Cerebellar cortex (tissue), 1 donor: ENCODE measurements around the gene TTC23.
A peak's percentile ranks its signal among the peaks of the same experiment; 100 is the strongest.

Experiments
- DNase-seq: peaks from one replicate; pipeline ENCODE4 v3.0.0-alpha.2; 2015; ENCODE audit warnings: low spot score

TTC23 gene

DNA sequence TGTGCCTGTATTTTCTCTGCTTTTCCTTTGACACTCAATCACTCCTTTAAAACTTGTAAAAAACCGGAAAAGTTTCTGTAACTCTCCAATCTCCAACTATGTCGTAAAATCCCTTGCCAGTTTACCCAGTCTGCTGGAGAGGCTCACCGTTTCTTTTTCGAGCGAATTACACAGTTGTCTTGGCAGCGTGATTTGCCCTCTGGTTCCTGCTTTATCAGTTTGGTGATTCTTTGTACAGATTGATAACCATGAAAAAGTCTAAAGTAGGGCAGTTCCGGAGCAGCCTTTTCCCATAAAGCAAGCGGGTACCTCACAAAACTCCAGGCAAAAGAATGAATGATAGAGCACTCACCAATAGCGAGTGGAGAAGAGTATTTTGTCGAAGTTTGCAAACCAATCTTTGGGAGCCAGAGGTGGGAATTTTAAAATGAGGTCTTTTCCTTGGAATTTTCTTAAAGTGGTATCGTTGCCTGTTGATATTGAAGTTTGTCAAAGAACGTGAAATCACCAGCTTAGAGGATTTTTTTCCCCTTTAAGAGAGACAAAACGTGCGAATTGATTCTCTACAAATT lies at the start of gene TTC23:
TTC23 (minus strand) TSS at position 312 of the 572 bp plus-strand sequence. CDS start 20,869 bp downstream, outside the sequence.
- DNase-seq = peak; percentile 88

- DNase-seq = no peak
Measured at GRCh38 chr15:99296386-99296785, 47.0 kb upstream of the TTC23 start.

DNA sequence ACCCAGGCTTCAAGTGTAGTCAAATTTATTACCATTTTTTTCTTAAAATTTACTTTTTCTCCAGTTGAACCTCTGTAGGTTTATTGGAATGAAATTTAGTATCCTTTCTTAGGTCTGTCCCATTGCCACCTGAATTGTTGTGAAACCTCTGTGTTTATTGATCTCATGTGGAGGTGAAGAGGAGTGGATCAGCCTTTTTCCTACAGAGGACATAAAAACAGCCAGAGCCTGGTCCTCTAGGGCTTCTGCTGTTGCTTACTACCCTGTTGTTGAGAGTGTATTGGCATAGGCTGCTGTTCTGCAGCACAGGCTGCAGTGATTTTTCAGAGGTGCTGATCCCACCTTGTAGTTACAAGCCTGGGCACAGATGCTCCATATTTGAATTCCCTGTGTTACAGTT lies 46.5 kb upstream of the TTC23 start:
- no peak for DNase-seq

DNA sequence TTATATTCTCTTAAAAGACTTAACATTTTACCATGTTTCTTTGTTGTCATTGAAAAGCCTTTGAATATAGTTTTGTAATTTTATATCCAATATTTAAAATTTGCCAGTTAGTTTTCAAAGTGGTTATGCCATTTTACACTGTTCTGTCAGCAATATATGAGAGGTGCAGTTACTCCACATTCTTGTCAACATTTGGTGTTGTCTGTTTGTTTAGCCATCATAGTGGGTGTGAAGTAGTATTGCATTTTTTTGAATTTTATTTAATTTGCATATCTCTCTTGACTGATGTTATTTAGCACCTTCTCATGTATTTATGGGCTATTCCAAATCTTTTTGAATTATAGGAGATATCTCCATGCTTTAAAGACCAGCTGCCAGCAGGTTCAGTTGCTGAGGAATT lies 42.3 kb upstream of the TTC23 start:
- DNase-seq = no peak

- DNase-seq = no peak
Measured at GRCh38 chr15:99283717-99284116, 34.3 kb upstream of the TTC23 start.

DNA sequence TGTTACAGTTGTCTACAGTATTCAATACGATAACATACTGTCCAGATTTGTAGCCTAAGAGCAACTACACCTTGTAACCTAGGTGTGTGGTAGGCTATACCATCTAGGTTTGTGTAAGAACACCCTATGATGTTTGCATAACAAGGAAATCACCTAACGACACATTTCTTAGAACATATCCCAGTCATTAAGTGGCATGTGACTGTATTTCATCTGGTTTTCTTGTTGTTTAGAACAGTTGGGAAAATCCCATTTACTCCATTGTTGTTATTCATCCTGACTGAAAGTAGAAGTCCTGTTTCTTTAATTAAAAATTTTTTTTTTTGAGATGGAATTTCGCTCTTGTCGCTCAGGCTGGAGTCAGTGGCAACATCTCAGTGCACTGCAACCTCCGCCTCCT lies 33.2 kb upstream of the TTC23 start:
- DNase-seq = no peak

- DNase-seq = no peak
Measured at GRCh38 chr15:99282121-99282520, 32.7 kb upstream of the TTC23 start.

DNA sequence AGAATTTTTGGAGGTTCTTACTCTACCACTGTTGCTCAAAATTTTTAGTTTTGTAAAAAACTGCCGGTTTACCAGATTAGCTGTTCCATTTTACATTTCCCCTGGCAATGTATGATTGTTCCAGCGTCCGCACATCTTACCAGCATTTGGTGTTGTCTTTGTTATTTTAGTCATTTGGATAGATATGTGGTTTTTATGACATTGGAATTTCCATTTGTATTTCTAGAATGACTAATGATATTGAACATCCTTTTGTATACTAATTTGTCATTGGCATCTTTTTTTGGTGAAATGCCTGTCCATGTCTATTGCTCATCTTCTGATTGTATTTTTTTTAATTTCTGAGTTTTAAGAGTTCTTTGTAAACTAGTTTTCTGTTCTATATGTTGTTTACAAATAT lies 30.4 kb upstream of the TTC23 start:
- no peak for DNase-seq

- no peak for DNase-seq
Measured at GRCh38 chr15:99279290-99279689, 29.9 kb upstream of the TTC23 start.

DNA sequence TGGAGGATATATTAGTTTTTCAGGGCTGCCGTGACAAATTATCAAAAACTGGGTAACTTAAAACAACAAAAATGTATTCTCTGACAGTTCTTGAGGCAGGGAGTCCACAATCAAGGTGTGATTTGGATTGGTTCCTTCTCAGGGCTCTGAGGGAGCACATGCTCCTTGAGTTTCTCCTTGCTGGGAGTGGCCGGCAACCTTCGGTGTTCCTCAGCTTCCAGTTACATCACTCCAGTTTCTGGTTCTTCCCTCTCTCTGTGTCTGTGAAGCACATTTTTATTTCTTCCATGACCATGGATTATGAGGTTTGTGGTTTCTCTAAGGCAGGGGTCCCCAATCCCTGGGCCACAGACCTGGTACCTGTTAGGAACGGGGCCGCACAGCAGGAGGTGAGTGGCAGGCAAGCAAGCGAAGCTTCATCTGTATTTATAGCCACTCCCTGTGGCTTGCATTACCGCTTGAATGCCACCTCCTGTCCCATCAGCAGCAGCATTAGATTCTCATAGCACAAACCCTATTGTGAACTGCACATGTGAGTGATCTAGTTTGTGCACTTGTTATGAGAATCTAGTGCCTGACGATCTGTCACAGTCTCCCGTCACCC lies 26.2 kb upstream of the TTC23 start:
- peak; percentile 51 for DNase-seq

GRCh38 chr15:99275061-99275460 lies 25.7 kb upstream of the TTC23 start:
- DNase-seq = peak; percentile 29

DNA sequence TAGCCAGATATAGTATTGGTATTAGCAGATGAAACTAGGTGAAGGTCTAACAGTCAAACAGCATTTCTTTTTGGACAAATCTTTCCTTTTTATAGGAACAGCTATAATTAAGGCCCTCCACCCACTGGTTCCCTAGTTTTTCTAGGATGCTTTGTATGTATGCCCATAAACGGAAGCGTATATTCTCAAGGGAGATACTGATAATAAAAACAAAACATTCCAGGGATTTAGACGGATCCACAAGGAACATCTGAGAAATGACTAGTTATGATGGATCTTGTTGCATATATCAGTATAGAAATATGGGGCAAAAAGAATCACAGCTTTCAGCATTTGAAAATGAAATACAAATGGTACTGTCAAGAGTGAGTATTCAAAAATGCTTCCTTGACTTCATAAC lies 24.4 kb upstream of the TTC23 start:
- DNase-seq = no peak

DNA sequence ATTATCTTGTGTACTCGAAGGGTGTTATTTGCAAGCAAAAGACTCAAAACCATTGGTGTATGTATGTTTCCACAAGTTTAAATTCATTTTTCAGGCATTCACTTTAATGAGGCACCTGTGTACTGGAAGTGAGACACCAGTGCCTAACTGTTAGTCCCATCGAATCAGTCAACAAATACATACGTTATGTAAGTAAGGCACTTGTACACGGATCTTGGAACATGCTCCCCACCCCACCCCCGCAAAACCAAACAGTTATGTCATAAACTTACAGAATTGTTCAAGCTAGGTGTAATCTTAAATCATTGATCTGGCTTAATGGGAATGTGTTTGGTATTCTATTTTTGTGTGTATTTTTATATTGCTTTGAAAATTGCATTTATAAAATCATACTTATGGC lies 19.1 kb upstream of the TTC23 start:
- no peak for DNase-seq

DNA sequence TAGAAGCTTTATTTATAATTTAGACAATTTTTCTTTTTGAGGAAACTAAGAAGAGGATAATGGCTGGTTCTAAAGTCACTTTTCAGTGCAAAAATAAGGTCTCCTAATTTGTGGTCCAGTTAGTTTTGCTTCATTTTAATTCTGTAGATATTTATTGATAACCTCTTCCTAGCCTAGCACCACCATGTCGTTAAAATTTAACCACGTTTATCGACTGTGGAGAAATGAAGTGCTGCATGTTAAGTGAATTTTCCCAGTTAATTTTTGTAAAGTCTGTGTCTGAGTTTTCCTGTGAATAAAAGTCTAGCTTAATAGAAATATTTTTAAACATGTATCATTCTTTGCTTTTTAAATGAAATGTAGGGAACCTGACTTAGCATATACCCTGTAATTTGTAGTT lies 18.6 kb upstream of the TTC23 start:
- no peak for DNase-seq

DNA sequence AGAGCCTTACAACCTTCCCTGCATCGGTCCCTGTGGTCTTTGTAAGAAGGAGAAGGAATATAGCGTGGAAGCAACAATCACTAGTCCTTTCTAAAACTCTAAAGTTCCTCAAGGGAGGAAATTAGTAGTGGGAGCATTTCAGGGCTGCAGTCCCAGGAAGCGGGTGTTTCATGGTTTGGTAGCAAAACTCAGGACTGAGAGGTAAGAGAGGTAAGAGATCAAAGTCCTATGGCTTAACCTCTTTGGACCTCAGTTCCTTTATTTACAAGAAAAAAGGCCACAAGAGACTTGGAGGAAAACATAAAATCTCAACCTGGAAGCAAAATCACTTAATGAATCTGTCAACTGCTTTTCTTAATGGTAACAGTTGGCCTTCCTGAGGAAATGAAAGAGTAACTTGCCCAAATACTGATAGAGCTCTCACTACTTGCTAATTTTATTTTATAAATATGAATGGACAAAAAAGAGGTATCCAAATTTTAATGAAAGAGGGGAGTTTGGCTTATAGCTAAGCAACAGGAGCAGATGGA lies 16.2 kb upstream of the TTC23 start:
- no peak for DNase-seq

GRCh38 chr15:99264125-99264524 lies 14.7 kb upstream of the TTC23 start:
- no peak for DNase-seq

GRCh38 chr15:99257107-99257750 lies 7.8 kb upstream of the TTC23 start:
- DNase-seq = no peak

DNA sequence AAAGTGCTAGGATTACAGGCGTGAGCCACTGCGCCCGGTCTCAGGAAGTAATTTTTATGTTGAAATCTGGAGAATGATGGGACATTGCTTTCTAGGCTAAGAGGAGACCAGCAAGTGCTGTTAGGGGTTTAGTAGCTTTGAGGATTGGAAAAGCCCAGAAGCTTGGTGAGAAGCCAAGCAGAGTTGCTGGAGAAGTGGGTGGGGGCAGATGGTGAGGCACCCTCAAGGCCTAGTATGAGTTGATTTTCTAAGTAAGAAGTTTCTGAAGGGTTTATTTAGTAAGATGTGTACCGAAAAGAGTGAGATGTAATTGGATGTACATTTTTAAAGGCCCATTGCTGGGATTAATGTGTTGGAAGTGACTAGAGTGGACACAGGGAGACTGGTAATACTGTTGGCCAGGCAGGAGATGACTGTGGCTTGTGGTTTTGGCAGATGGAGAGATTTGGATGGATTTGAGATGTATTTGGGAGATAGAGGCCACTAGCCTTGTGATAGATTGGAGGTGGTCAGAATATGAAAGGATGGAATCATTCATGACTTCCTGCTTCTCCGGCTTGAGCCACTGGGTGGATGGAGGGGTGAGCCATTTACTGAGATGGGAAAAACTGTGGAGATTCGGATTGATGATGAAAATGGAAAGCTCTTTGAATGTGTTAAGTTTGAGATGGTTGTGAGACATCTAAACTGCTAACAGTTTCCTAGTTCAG lies 4.2 kb upstream of the TTC23 start:
- no peak for DNase-seq

DNA sequence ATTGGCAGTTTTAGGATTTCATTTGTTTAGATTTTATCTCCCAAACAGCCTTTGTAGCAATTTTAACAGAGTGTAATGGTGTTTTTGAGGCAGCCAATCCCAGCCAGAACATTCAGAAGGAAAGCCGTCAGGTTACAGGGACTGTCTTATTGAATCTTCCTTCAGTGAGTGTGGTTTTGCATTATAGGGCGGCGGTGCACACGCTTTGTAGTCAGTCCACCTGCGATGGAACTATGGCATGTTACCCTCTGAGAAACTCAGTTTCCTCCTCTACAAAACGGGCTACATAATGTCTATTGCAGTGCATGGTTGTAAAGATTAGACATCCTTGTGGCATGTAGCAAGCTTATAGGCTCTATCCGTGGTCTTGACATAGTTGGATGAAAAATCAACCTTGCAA lies 2.9 kb upstream of the TTC23 start:
- DNase-seq = peak; percentile 43

DNA sequence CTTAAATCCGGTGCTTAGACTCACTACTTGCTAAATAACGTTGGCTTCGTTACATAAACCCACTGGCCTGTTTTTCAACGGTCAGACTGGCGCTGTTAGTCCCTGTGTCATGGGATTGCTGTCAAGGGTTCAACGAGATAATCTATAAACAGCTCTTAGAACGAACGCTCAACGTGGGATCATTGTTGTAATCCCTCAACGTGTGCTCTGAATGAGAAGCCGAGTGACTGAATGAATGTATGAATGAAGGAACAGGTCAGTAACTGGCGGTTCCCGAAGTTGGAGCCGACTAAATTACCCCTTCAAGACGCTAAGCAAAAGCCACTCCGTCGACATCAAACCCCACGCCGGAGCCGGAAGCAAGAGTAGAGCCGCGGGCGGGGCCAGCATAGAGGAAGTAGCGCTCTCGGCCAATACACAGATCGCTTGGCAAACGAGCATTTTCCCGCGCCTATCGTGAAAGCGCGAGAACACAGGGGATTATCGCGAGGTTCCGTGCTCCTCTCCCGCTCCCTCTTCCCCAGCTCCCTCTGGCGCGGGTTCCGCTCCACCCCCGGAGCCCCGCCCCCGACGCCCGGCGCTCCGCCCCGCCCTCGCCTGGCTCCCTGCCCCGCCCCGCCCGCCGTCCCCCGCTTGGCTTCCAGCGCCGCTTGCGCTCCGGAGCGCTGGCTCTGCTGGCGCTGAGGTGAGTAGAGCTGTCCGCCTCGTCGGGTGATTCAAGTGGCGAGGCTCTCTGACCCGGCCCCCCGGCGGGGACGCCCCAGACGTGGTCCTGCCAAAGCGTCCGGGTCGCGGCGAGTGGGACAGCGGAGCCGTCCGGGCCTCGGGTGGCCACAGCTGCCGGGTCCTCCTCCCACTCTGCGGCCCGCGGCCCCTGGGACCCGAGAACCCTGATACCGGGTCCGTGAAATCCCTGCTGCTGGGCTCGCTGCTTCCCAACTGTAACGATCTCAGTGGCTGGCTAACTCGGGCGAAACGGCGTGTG lies 1.8 kb upstream of the TTC23 start, which contains the start of gene LRRC28:
LRRC28 (plus strand) TSS at position 625 of the 985 bp plus-strand sequence. CDS start 4,477 bp downstream, outside the sequence.
- DNase-seq = peak; percentile 100

DNA sequence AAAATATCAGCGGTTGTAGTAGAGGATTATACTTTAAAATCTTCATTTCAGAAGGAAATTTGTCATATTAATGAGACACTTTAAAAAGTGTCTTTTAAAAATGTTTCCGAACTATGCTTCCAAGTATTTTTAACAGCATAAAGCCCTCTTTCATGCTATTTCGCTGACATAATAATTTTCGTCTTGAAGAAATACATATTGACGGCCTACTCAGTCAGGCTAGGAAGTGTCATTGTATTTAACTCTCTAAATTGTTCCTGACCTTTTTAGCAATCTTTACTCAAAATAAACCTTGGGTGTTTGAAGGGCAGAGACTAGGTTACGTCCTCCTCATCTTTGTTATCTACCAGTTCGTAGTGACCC lies 1.1 kb upstream of the TTC23 start:
- no peak for DNase-seq

DNA sequence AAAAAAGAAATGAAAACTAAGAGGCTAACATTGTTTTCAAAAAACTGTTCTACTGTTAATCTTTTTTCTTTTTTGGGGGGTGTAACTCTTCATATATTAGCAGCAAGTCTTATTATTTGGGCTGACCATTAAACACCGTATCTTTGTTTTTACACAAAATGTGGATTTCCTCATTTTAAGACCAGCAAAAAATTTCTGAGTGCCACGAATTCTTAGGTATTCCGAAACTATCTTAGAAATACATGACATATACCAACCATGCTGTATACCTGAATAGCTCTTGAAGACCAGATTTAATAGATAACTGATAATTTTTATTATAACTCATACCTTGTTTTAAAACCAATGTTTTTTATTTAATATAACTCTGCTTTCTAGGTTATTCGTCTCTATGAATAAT lies 620 bp upstream of the TTC23 start:
- DNase-seq = no peak
